CD8-positive, alpha-beta memory T cell (primary cell): Measurements from ENCODE around the gene TMEM150A. TPM values are rescaled to one million over a fixed set of nuclear protein-coding genes. Genes with fewer than 3 reads are reported as not detected.
A peak's percentile ranks its signal among the peaks of the same experiment; 100 is the strongest.

Experiments
- CTCF ChIA-PET: fragments of 350-600 bp; sonication (Branson Sonifier 250); formaldehyde crosslinking; loops from one replicate; lab custom pipeline; 2021; ENCODE audit warnings: antibody characterized with exemption; lab: Charles Lee
- POLR2A ChIA-PET: fragments of 350-600 bp; sonication (Branson Sonifier 250); formaldehyde crosslinking; loops from one replicate; lab custom pipeline; 2021; ENCODE audit warnings: antibody characterized with exemption; lab: Charles Lee
- DNase-seq, 5 donors: peaks; one replicate each; pipeline versions ENCODE4 v3.0.0 to v3.0.0-alpha.2; 2020 to 2022; ENCODE audit warnings: mixed read lengths in 1 of 5
- H3K27ac ChIP-seq: one replicate; pipeline ENCODE4 v1.7.0; 2013; ENCODE audit warnings: low read depth, mild to moderate bottlenecking, low read length, moderate library complexity
- H3K27me3 ChIP-seq: 2 replicates; pipeline ENCODE4 v1.7.0; 2013; ENCODE audit warnings: low read length, mild to moderate bottlenecking; ENCODE audit not compliant: insufficient read depth, poor library complexity, severe bottlenecking
- H3K36me3 ChIP-seq: 2 replicates; pipeline ENCODE4 v1.7.0; 2013; ENCODE audit warnings: mild to moderate bottlenecking, low read length, moderate library complexity; ENCODE audit not compliant: insufficient read depth
- H3K4me1 ChIP-seq: 2 replicates; pipeline ENCODE4 v1.7.0; 2013; ENCODE audit warnings: mild to moderate bottlenecking, low read length, moderate library complexity; ENCODE audit not compliant: insufficient read depth
- H3K4me3 ChIP-seq: 2 replicates; pipeline ENCODE4 v1.7.0; 2013; ENCODE audit warnings: mild to moderate bottlenecking, low read length
- H3K9me3 ChIP-seq: 2 replicates; pipeline ENCODE4 v1.7.0; 2013; ENCODE audit warnings: mild to moderate bottlenecking, low read length
- H3K27ac Mint-ChIP-seq, 8 donors: one replicate each; pipeline ENCODE4 v1.8.0; 2020 to 2021; ENCODE audit warnings: mixed read lengths in 8 of 8, mild to moderate bottlenecking in 6 of 8, inconsistent platforms in 3 of 8, moderate library complexity in 3 of 8
- H3K27me3 Mint-ChIP-seq, 2 donors: one replicate each; pipeline ENCODE4 v1.8.0; 2020 to 2021; ENCODE audit warnings: mixed read lengths in 2 of 2, mild to moderate bottlenecking in 1 of 2, moderate library complexity in 1 of 2
- H3K36me3 Mint-ChIP-seq, 3 donors: one replicate each; pipeline ENCODE4 v1.8.0; 2020 to 2021; ENCODE audit warnings: mixed read lengths in 3 of 3, inconsistent platforms in 1 of 3, mild to moderate bottlenecking in 1 of 3
- H3K4me1 Mint-ChIP-seq, 3 donors: one replicate each; pipeline ENCODE4 v1.8.0; 2020 to 2021; ENCODE audit warnings: mixed read lengths in 3 of 3, inconsistent platforms in 1 of 3, mild to moderate bottlenecking in 1 of 3
- H3K4me3 Mint-ChIP-seq, 7 donors: one replicate each; pipeline ENCODE4 v1.8.0; 2020 to 2021; ENCODE audit warnings: mixed read lengths in 7 of 7, mild to moderate bottlenecking in 6 of 7, moderate library complexity in 4 of 7, inconsistent platforms in 2 of 7
- H3K9me3 Mint-ChIP-seq, 5 donors: one replicate each; pipeline ENCODE4 v1.8.0; 2020 to 2022; ENCODE audit warnings: mixed read lengths in 5 of 5, mild to moderate bottlenecking in 3 of 5, moderate library complexity in 2 of 5, inconsistent platforms in 1 of 5
- polyA plus RNA-seq: library from polyadenylated mRNA; unstranded; fragments of 300-500 nt; fragmentation: Illumina TruSeq; gene quantifications from one replicate; pipeline ENCODE4 v1.2.3, GENCODE V29; 2021
- total RNA-seq, 2 experiments: library from RNA; stranded (reverse); gene quantifications; one replicate each; pipeline ENCODE4 v1.2.3, GENCODE V29; 2021

Gene TMEM150A
- total and polyA plus RNA-seq, 3 experiments from 2014 or later, result 6.3 to 13.2 (median 7.6) TPM

DNA sequence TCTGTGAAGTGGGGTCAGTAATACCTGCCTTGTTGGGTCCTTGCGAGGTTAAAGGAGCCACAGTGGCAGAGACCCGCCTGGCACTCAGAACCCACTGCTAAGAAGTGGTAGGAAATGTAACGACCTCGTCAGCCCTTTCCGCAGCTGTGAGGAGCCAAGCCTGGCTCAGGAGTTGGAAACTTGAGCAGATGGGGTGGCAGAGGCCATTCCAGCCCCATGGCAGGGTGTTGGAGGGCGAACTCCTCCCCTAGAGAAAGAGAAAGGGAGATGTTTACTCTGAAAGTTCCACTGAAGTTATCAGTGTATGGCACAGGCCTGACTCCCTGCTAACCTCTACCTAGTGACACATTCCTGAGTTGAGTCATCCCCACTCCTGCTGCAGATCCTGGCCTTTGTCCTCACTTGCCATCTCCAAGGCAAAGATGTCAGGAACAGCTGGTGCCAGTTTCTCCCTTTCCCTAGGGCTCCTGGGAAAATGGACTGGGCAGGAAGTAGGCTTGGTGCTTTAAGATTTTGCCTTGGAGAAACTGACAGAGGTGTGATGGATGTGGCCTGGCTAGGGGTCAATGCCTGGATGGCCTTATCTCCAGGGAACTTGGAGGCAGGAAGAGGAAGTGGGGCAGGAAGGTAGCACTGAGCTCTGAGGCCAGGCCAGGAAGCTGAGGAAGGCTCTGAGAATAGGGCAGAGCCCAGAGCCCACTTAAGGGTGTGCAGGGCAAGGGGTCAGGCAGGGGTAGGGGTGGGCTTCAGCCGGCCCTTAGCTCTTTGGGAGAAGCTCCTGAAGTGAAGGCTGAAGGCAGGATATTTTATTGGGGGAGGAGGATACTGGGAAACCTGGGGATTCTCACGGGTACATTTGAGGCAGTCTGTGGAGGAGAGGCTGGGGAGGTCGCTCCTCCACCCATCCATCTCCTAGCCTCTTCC, 17.4 kb downstream of the TMEM150A start:
- DNase-seq, result peak in 1 of 5 donors; percentile 15
- peak overlapping the region; percentile 87 to 95 (median 92) for H3K27ac Mint-ChIP-seq
- H3K36me3 ChIP-seq, result peaks cover 4% of the 10 kb centered on the region
- H3K9me3 Mint-ChIP-seq, result no peaks in the 10 kb centered on the region
- peaks cover 44% of the 10 kb centered on the region for H3K4me1 ChIP-seq
- ChIA-PET POLR2A (interaction anchor here (2.3 kb wide), 1 partner anchor 10 kb away, joined by 8 read pairs; the partner anchor contains the start of gene RNF181), CTCF (interaction anchor here (0.8 to 1.5 kb wide), 4 partner anchors 20 to 52 kb away, joined by 3 to 4 read pairs (median 4); partner anchors contain the start of gene USP39)
- H3K27me3 Mint-ChIP-seq, result peaks cover 0 to 1% of the 10 kb centered on the region in 2 donors
- peaks cover 43 to 60% (median 45%) of the 10 kb centered on the region in 3 donors for H3K4me1 Mint-ChIP-seq
- peak overlapping the region; percentile 38 for H3K27ac ChIP-seq
- H3K27me3 ChIP-seq, result no peaks in the 10 kb centered on the region
- H3K4me3 ChIP-seq, result peak overlapping the region; percentile 78
- peak overlapping the region; percentile 87 to 98 (median 91) for H3K4me3 Mint-ChIP-seq
- no peaks in the 10 kb centered on the region for H3K9me3 ChIP-seq
- H3K36me3 Mint-ChIP-seq, result peaks cover 6 to 32% (median 6%) of the 10 kb centered on the region in 3 donors

GRCh38 chr2:85584354-85584856, 18.1 kb downstream of the TMEM150A start, which contains the start of gene VAMP5:
Gene VAMP5 (plus strand): TSS chr2:85584431. CDS start chr2:85584491, 60 bp downstream.
- Mint-ChIP-seq H3K27ac (peak within 1 kb of the TSS; percentile 92 to 97 (median 95)), H3K4me1 (peaks cover 47 to 65% (median 47%) of the 10 kb centered on the region in 3 donors), H3K27me3 (peaks cover 0 to 1% of the 10 kb centered on the region in 2 donors), H3K4me3 (peak within 1 kb of the TSS; percentile 87 to 98 (median 91)), H3K36me3 (peaks cover 6 to 34% (median 6%) of the 10 kb centered on the region in 3 donors), H3K9me3 (no peaks in the 10 kb centered on the region)
- Histone ChIP-seq H3K9me3 (no peaks in the 10 kb centered on the region), H3K4me3 (peak within 1 kb of the TSS; percentile 78), H3K27me3 (no peaks in the 10 kb centered on the region), H3K27ac (peak within 1 kb of the TSS; percentile 67), H3K36me3 (peaks cover 4% of the 10 kb centered on the region), H3K4me1 (peaks cover 51% of the 10 kb centered on the region)
- ChIA-PET POLR2A (interaction anchor here (2.3 kb wide), 1 partner anchor 11 kb away, joined by 8 read pairs; the partner anchor contains the start of gene RNF181), CTCF (interaction anchor here (1.0 to 1.5 kb wide), 3 partner anchors 32 to 53 kb away, joined by 3 to 4 read pairs (median 3); partner anchors contain the start of gene USP39)
- DNase-seq, result peak in 4 of 5 donors; percentile 31 to 43 (median 42)

GRCh38 chr2:85583667-85584353, 18.7 kb downstream of the TMEM150A start:
- CTCF ChIA-PET, result interaction anchor here (0.9 to 1.0 kb wide), 3 partner anchors 11 to 54 kb away, joined by 3 read pairs; partner anchors contain the start of gene RNF181
- H3K27ac ChIP-seq, result peak overlapping the region; percentile 67
- peaks cover 57% of the 10 kb centered on the region for H3K4me1 ChIP-seq

GRCh38 chr2:85582492-85582891, 20.0 kb downstream of the TMEM150A start:
- Mint-ChIP-seq H3K9me3 (no peaks in the 10 kb centered on the region), H3K36me3 (peaks cover 6 to 50% (median 6%) of the 10 kb centered on the region in 3 donors), H3K4me1 (peaks cover 55 to 71% (median 59%) of the 10 kb centered on the region in 3 donors), H3K27me3 (peaks cover 0 to 1% of the 10 kb centered on the region in 2 donors), H3K27ac (peak overlapping the region in 7 of 8 donors; percentile 3 to 90 (median 80)), H3K4me3 (peak overlapping the region in 5 of 7 donors; percentile 26 to 98 (median 68))
- POLR2A ChIA-PET, result no interaction called here
- CTCF ChIA-PET, result no interaction called here
- no peak overlapping the region for H3K4me3 ChIP-seq
- H3K9me3 ChIP-seq, result no peaks in the 10 kb centered on the region
- DNase-seq, result no peak
- no peaks in the 10 kb centered on the region for H3K27me3 ChIP-seq
- H3K27ac ChIP-seq, result no peak overlapping the region
- H3K4me1 ChIP-seq, result peaks cover 62% of the 10 kb centered on the region
- peaks cover 4% of the 10 kb centered on the region for H3K36me3 ChIP-seq

More at GRCh38 chr2:85583667-85584353, 18.7 kb downstream of the TMEM150A start:
- Mint-ChIP-seq H3K27ac (peak overlapping the region; percentile 92 to 97 (median 95)), H3K27me3 (peaks cover 0 to 1% of the 10 kb centered on the region in 2 donors), H3K36me3 (peaks cover 6 to 38% (median 6%) of the 10 kb centered on the region in 3 donors), H3K4me1 (peaks cover 52 to 70% (median 53%) of the 10 kb centered on the region in 3 donors), H3K9me3 (no peaks in the 10 kb centered on the region), H3K4me3 (peak overlapping the region; percentile 87 to 98 (median 91))
- DNase-seq, result peak in 3 of 5 donors; percentile 15 to 65 (median 39)
- H3K9me3 ChIP-seq, result no peaks in the 10 kb centered on the region
- peaks cover 4% of the 10 kb centered on the region for H3K36me3 ChIP-seq
- H3K27me3 ChIP-seq, result no peaks in the 10 kb centered on the region
- H3K4me3 ChIP-seq, result peak overlapping the region; percentile 78
- POLR2A ChIA-PET, result interaction anchor here (0.7 to 2.3 kb wide), 3 partner anchors 12 to 45 kb away, joined by 4 to 8 read pairs (median 6); partner anchors contain the start of genes MAT2A and RNF181

GRCh38 chr2:85580206-85580605, 22.3 kb downstream of the TMEM150A start:
- Histone ChIP-seq H3K27ac (no peak overlapping the region), H3K36me3 (peaks cover 4% of the 10 kb centered on the region), H3K4me3 (no peak overlapping the region), H3K27me3 (no peaks in the 10 kb centered on the region), H3K9me3 (no peaks in the 10 kb centered on the region), H3K4me1 (peaks cover 51% of the 10 kb centered on the region)
- Mint-ChIP-seq H3K9me3 (no peaks in the 10 kb centered on the region), H3K36me3 (peaks cover 6 to 53% (median 6%) of the 10 kb centered on the region in 3 donors), H3K27ac (peak overlapping the region in 2 of 8 donors; percentile 63 to 72), H3K27me3 (no peaks in the 10 kb centered on the region), H3K4me3 (peak overlapping the region; percentile 29 to 82 (median 37)), H3K4me1 (peaks cover 48 to 64% (median 51%) of the 10 kb centered on the region in 3 donors)
- no peak for DNase-seq
- ChIA-PET POLR2A (no interaction called here), CTCF (no interaction called here)

DNA sequence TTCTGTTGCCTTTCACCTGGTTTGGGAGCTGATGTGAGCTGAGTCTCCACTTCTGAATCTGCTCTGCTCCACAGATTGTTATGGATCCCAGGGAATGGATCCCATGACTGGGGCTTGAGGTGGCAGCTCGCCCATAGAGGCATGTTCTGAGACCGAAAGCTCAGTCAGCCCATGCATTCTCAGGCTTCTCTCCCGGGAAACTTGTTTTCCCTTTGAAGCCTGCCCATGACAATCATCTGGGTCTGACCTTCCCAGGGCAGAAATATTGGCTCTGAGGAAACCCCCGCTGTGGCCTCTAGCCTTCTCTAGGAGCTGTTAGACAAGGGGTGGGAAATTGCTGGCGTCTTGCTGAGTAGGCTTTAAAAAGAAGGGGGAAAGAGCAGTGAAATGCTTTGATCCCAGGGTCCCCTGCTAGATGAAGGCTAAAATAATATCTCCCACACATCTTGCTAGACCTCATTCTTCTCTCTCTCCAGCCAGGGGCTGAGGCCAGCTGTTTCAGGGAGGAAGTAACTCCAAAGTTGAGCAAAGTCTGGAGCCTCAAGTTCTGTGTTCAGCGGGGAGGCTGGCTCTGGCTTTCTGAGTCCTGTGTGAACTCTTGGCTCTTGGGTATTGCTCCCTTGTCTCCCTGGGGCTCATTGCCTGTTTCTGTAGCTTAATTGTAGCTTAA, 23.1 kb downstream of the TMEM150A start:
- Mint-ChIP-seq H3K4me3 (peak overlapping the region; percentile 86 to 98 (median 97)), H3K9me3 (no peaks in the 10 kb centered on the region), H3K36me3 (peaks cover 6 to 50% (median 6%) of the 10 kb centered on the region in 3 donors), H3K4me1 (peaks cover 42 to 57% (median 46%) of the 10 kb centered on the region in 3 donors), H3K27ac (peak overlapping the region; percentile 20 to 94 (median 68)), H3K27me3 (no peaks in the 10 kb centered on the region)
- no peak for DNase-seq
- Histone ChIP-seq H3K4me1 (peaks cover 45% of the 10 kb centered on the region), H3K27ac (peak overlapping the region; percentile 73), H3K36me3 (peaks cover 4% of the 10 kb centered on the region), H3K4me3 (peak overlapping the region; percentile 78), H3K27me3 (no peaks in the 10 kb centered on the region), H3K9me3 (no peaks in the 10 kb centered on the region)
- ChIA-PET POLR2A (interaction anchor here (0.7 kb wide), 1 partner anchor 224 kb away, joined by 3 read pairs; no protein-coding TSS in a partner anchor), CTCF (interaction anchor here (2.4 kb wide), 1 partner anchor 160 kb away, joined by 7 read pairs; the partner anchor contains the start of gene SH2D6)
